ENCODE measurements around the gene CDC42EP4. TPM values are rescaled to one million over a fixed set of nuclear protein-coding genes. Genes with fewer than 3 reads are reported as not detected.
"Not testable (repeated sequence)": the region's sequence is repeated elsewhere in the genome, so short reads cannot be mapped to it uniquely, and the experiment has no call there.

The CDC42EP4 gene
- total and polyA plus RNA-seq, 9 of the 15 experiments (the other 6 are each of a cell fraction or from before 2014, with no cell fraction given), result 0.65 to 20.8 (median 12.3) TPM

- Histone ChIP-seq H3K9me3 (replicated peaks; ENCODE audit: control insufficient read depth, insufficient read depth, low read depth, low read length) (no peaks in the 10 kb centered on the region), H3K27ac (ENCODE audit: extremely low read depth, low read depth, low read length) (no peak overlapping the region), H3K4me3 (no peak overlapping the region), H3K79me2 (ENCODE audit: control insufficient read depth, insufficient read depth, low read length) (peaks cover 8% of the 10 kb centered on the region; the same call in 2 of the 3 replicates), H3K36me3 (ENCODE audit: control insufficient read depth, insufficient read depth, low read length) (no peaks in the 10 kb centered on the region), H3K9me1 (ENCODE audit: control insufficient read depth, insufficient read depth, low read length) (peaks cover 3% of the 10 kb centered on the region), H3K27me3 (ENCODE audit: control insufficient read depth in 2 of 2, insufficient read depth in 2 of 2, low read length in 2 of 2) (no peaks in the 10 kb centered on the region), H4K20me1 (replicated peaks; ENCODE audit: control insufficient read depth, insufficient read depth, low read length) (no peaks in the 10 kb centered on the region), H2AFZ (ENCODE audit: low read depth, low read length) (no peak overlapping the region), H3K4me2 (ENCODE audit: insufficient read depth, low read length) (no peak overlapping the region), H3K9ac (ENCODE audit: insufficient read depth in 1 of 2, low read depth in 2 of 2, low read length in 2 of 2) (no peak overlapping the region), H3K4me1 (replicated peaks in 1 of 2; ENCODE audit: control insufficient read depth in 2 of 2, insufficient read depth in 2 of 2, low read length in 2 of 2) (peaks cover 18 to 33% of the 10 kb centered on the region in 2 experiments)
- CTCF ChIA-PET (ENCODE audit: low intra/inter-chr PET ratio), result no interaction called here
- ATAC-seq, result no peak
- POLR2A ChIA-PET, result interaction anchor here (0.6 kb wide), 1 partner anchor 57 kb away, joined by 3 read pairs; no protein-coding TSS in a partner anchor
- FAIRE-seq, result no peak
- no TSS peak for BruUV-seq (replicated peaks)
- TF ChIP-seq CHCHD3 (CRISPR knock-in tag; IDR thresholded peaks at IDR 0.05), result no peak
- TF ChIP-seq ZNF589 (CRISPR knock-in tag; IDR thresholded peaks at IDR 0.05; ENCODE audit: low read depth), result no peak
- no peak for TF ChIP-seq RB1 (IDR thresholded peaks at IDR 0.05; ENCODE audit: low read depth)
- in situ Hi-C loops (cut with MboI) (no loop called here), intact Hi-C loops (cut with micrococcal nuclease) (no loop called here)
- WGBS (ENCODE audit: insufficient coverage, low coverage, missing lambda C conversion rate), result 32% methylated on average over 5 of the region's 5 CpGs
- no peak for DNase-seq (ENCODE audit: extremely low read depth in 1 of 4, low spot score in 3 of 4)
Observed at GRCh38 chr17:73315471-73315870, 3.7 kb upstream of the CDC42EP4 start.

- in situ Hi-C loops (cut with MboI) (no loop called here), intact Hi-C loops (cut with micrococcal nuclease) (loop anchor here (5.0 kb wide), 1 partner anchor 56 kb away; no protein-coding TSS in a partner anchor)
- Histone ChIP-seq H3K36me3 (ENCODE audit: control insufficient read depth, insufficient read depth, low read length) (no peaks in the 10 kb centered on the region), H3K27ac (ENCODE audit: extremely low read depth, low read depth, low read length) (no peak overlapping the region), H3K27me3 (ENCODE audit: control insufficient read depth in 2 of 2, insufficient read depth in 2 of 2, low read length in 2 of 2) (no peaks in the 10 kb centered on the region), H3K9ac (ENCODE audit: insufficient read depth in 1 of 2, low read depth in 2 of 2, low read length in 2 of 2) (no peak overlapping the region), H3K9me1 (ENCODE audit: control insufficient read depth, insufficient read depth, low read length) (peaks cover 3% of the 10 kb centered on the region), H4K20me1 (replicated peaks; ENCODE audit: control insufficient read depth, insufficient read depth, low read length) (no peaks in the 10 kb centered on the region), H3K4me1 (replicated peaks in 1 of 2; ENCODE audit: control insufficient read depth in 2 of 2, insufficient read depth in 2 of 2, low read length in 2 of 2) (peaks cover 28 to 51% of the 10 kb centered on the region in 2 experiments), H3K9me3 (replicated peaks; ENCODE audit: control insufficient read depth, insufficient read depth, low read depth, low read length) (no peaks in the 10 kb centered on the region), H3K4me2 (ENCODE audit: insufficient read depth, low read length) (no peak overlapping the region), H3K79me2 (ENCODE audit: control insufficient read depth, insufficient read depth, low read length) (peaks cover 24% of the 10 kb centered on the region), H2AFZ (ENCODE audit: low read depth, low read length) (no peak overlapping the region), H3K4me3 (no peak overlapping the region)
- POLR2A ChIA-PET, result interaction anchor here (0.6 kb wide), 1 partner anchor 553 kb away, joined by 3 read pairs; no protein-coding TSS in a partner anchor
- no TSS peak for BruUV-seq (replicated peaks)
- ATAC-seq, result no peak
- 49% methylated on average over 5 of the region's 8 CpGs for WGBS (ENCODE audit: insufficient coverage, low coverage, missing lambda C conversion rate)
- CTCF ChIA-PET (ENCODE audit: low intra/inter-chr PET ratio), result no interaction called here
- no peak for DNase-seq (ENCODE audit: extremely low read depth in 1 of 4, low spot score in 3 of 4)
- no peak for TF ChIP-seq FOXA1 (IDR thresholded peaks at IDR 0.05; ENCODE audit: borderline replicate concordance)
- TF ChIP-seq ZNF232 (CRISPR knock-in tag; IDR thresholded peaks at IDR 0.05), result peak; percentile 91
- FAIRE-seq, result no peak
Observed at GRCh38 chr17:73313526-73314127, 1.8 kb upstream of the CDC42EP4 start.

DNA sequence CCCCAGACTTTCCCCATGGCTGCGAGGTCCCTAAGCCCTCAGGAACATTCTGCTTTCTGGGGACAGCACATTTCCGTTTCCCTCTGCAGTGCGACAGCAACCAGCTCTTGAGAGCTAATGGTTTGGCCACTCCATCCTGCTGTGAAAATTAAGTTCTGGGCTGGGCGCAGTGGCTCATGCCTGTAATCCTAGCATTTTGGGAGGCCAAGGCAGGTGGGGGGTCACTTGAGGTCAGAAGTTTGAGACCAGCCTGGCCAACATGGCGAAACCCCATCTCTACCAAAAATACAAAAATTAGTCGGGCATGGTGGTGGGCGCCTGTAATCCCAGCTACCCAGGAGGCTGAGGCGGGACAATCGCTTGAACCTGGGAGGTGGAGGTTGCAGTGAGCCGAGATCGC, 1.1 kb upstream of the CDC42EP4 start:
- H4K20me1 ChIP-seq (replicated peaks; ENCODE audit: control insufficient read depth, insufficient read depth, low read length); H3K9me3 ChIP-seq (replicated peaks; ENCODE audit: control insufficient read depth, insufficient read depth, low read depth, low read length); H3K4me3 ChIP-seq; DNase-seq (ENCODE audit: extremely low read depth in 1 of 4, low spot score in 3 of 4); in situ Hi-C loops (cut with MboI); H3K9ac ChIP-seq (ENCODE audit: insufficient read depth in 1 of 2, low read depth in 2 of 2, low read length in 2 of 2); CTCF ChIA-PET (ENCODE audit: low intra/inter-chr PET ratio); BruUV-seq (replicated peaks); H3K27me3 ChIP-seq (ENCODE audit: control insufficient read depth in 2 of 2, insufficient read depth in 2 of 2, low read length in 2 of 2); H3K9me1 ChIP-seq (ENCODE audit: control insufficient read depth, insufficient read depth, low read length); H2AFZ ChIP-seq (ENCODE audit: low read depth, low read length); FAIRE-seq; H3K4me2 ChIP-seq (ENCODE audit: insufficient read depth, low read length); H3K27ac ChIP-seq (ENCODE audit: extremely low read depth, low read depth, low read length); ATAC-seq; H3K36me3 ChIP-seq (ENCODE audit: control insufficient read depth, insufficient read depth, low read length): not testable (repeated sequence)
- H3K79me2 ChIP-seq (ENCODE audit: control insufficient read depth, insufficient read depth, low read length), result peaks cover 31% of the 10 kb centered on the region
- POLR2A ChIA-PET, result interaction anchor here (1.5 kb wide), 1 partner anchor 10 kb away, joined by 8 read pairs; no protein-coding TSS in a partner anchor
- intact Hi-C loops (cut with micrococcal nuclease), result loop anchor here (5.0 kb wide), 1 partner anchor 56 kb away; no protein-coding TSS in a partner anchor
- WGBS (ENCODE audit: insufficient coverage, low coverage, missing lambda C conversion rate), result 79% methylated on average over 7 of the region's 11 CpGs
- H3K4me1 ChIP-seq (replicated peaks in 1 of 2; ENCODE audit: control insufficient read depth in 2 of 2, insufficient read depth in 2 of 2, low read length in 2 of 2), result peaks cover 30 to 52% of the 10 kb centered on the region in 2 experiments
